ENCODE data around the gene CCDC122.

CCDC122 gene

DNA sequence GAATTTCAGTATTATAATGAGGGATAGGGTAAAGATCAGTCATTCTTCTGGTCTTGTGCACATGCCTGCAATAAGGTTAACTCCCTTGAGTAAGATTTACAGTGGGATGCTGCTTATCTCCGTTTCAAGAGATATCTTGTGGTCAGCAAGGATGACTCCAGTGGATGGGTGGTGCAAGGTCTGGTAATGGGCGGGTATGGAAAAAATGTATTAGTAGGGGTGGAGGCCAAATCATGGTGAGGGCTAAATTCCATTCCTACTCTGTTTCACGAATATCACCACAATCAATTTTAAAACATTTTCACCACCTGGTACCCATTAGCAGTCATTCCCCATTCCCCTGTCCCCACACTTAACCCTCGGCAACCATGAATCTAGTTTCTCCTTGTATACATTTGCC is 40.6 kb downstream of the CCDC122 start:
- TF ChIP-seq TAF1 (IDR thresholded peaks at IDR 0.05; ENCODE audit: low read depth) (no peak), YY1 (IDR thresholded peaks at IDR 0.05; ENCODE audit: low read depth) (no peak), ZBTB7A (IDR thresholded peaks at IDR 0.05; ENCODE audit: low read depth) (no peak), CEBPB (IDR thresholded peaks at IDR 0.05) (no peak), EGR1 (IDR thresholded peaks at IDR 0.05) (no peak), REST (IDR thresholded peaks at IDR 0.05; ENCODE audit: low read depth) (no peak), NFIC (IDR thresholded peaks at IDR 0.05) (no peak)

DNA sequence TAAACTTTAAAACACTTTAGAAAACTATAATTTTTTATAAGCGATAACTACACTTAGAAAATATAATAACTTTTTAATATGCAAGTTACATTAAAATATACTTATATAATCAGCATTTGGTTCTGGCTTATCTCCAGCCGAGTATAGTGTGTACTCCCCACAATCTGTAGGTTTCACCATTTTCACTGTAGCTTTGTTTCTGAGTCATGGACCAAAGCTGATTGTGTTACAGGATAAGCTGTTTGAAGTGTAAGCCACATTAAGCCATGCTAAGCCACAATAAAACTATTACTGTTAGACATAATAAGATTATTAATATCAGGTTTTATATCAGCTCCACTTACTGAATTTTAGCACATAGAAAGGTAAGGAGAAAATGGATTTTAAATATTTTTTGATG is 43.8 kb downstream of the CCDC122 start:
- TF ChIP-seq, protein P1, sequence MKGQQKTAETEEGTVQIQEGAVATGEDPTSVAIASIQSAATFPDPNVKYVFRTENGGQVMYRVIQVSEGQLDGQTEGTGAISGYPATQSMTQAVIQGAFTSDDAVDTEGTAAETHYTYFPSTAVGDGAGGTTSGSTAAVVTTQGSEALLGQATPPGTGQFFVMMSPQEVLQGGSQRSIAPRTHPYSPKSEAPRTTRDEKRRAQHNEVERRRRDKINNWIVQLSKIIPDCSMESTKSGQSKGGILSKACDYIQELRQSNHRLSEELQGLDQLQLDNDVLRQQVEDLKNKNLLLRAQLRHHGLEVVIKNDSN (IDR thresholded peaks at IDR 0.05) = no peak
- TF ChIP-seq YY1 (IDR thresholded peaks at IDR 0.05; ENCODE audit: low read depth) (no peak), TEAD4 (IDR thresholded peaks at IDR 0.05) (no peak), REST (IDR thresholded peaks at IDR 0.05; ENCODE audit: low read depth) (no peak), ZBTB7A (IDR thresholded peaks at IDR 0.05; ENCODE audit: low read depth) (no peak), TCF12 (IDR thresholded peaks at IDR 0.05; ENCODE audit: low read depth) (no peak), CREB1 (IDR thresholded peaks at IDR 0.05; ENCODE audit: low read depth) (no peak), RAD21 (IDR thresholded peaks at IDR 0.05; ENCODE audit: low read depth) (no peak), TAF1 (IDR thresholded peaks at IDR 0.05; ENCODE audit: low read depth) (no peak), CEBPB (IDR thresholded peaks at IDR 0.05) (no peak), FOXM1 (IDR thresholded peaks at IDR 0.05; ENCODE audit: borderline replicate concordance, low read depth) (no peak), EP300 (IDR thresholded peaks at IDR 0.05; ENCODE audit: borderline replicate concordance) (no peak), EGR1 (IDR thresholded peaks at IDR 0.05) (no peak), NFIC (IDR thresholded peaks at IDR 0.05) (no peak)
- TF ChIP-seq, protein P2, sequence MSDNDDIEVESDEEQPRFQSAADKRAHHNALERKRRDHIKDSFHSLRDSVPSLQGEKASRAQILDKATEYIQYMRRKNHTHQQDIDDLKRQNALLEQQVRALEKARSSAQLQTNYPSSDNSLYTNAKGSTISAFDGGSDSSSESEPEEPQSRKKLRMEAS (IDR thresholded peaks at IDR 0.05) = no peak

DNA sequence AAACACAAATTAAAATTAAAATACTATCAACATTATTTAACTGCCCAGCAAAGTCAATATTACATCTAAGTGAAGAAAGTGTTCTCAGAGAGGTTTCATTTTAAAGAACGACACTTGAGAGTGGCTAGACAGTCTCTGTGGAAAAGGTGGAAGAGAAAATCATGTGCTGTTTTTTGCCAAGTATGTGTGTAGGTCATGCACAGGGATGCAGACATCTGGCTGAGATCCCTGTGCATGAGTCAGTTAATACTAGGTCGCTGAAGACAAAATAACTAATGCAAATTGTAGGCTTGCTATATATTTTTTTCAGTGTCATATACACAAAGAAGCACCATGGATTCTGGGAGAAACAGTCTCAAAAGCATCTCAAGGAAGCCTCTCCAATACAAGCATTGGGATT is 48.5 kb downstream of the CCDC122 start:
- TF ChIP-seq FOXM1 (IDR thresholded peaks at IDR 0.05; ENCODE audit: borderline replicate concordance, low read depth) (no peak), RAD21 (IDR thresholded peaks at IDR 0.05; ENCODE audit: low read depth) (no peak), EP300 (IDR thresholded peaks at IDR 0.05; ENCODE audit: borderline replicate concordance) (no peak), EGR1 (IDR thresholded peaks at IDR 0.05) (no peak), TEAD4 (IDR thresholded peaks at IDR 0.05) (no peak), NFIC (IDR thresholded peaks at IDR 0.05) (no peak), TAF1 (IDR thresholded peaks at IDR 0.05; ENCODE audit: low read depth) (no peak), REST (IDR thresholded peaks at IDR 0.05; ENCODE audit: low read depth) (no peak), YY1 (IDR thresholded peaks at IDR 0.05; ENCODE audit: low read depth) (no peak), ZBTB7A (IDR thresholded peaks at IDR 0.05; ENCODE audit: low read depth) (no peak), CREB1 (IDR thresholded peaks at IDR 0.05; ENCODE audit: low read depth) (no peak), TCF12 (IDR thresholded peaks at IDR 0.05; ENCODE audit: low read depth) (no peak), CEBPB (IDR thresholded peaks at IDR 0.05) (no peak)
- TF ChIP-seq, protein P2 (IDR thresholded peaks at IDR 0.05) = no peak
- TF ChIP-seq, protein P1 (IDR thresholded peaks at IDR 0.05) = no peak

DNA sequence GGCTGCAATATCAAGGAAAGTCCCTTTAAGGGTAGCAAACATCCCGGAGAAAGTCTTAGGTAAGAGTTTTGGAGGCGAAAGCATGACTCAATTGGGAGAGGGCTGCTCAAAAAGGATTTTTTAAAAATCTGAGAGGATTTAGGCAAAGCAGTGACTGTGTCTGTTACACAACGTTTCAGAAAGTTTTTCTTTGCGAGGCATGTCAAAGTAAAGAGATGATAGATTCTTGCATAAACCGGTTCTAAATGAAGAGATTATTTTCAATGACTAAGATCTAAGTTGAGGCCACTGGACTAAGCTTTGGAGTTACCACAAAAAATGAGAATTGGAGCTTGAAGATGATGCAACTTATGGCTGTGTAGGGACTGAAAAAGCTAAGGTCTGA is 49.1 kb downstream of the CCDC122 start:
- TF ChIP-seq EP300 (IDR thresholded peaks at IDR 0.05; ENCODE audit: borderline replicate concordance) (no peak), TEAD4 (IDR thresholded peaks at IDR 0.05) (no peak)
- TF ChIP-seq, protein P2 (IDR thresholded peaks at IDR 0.05) = no peak

DNA sequence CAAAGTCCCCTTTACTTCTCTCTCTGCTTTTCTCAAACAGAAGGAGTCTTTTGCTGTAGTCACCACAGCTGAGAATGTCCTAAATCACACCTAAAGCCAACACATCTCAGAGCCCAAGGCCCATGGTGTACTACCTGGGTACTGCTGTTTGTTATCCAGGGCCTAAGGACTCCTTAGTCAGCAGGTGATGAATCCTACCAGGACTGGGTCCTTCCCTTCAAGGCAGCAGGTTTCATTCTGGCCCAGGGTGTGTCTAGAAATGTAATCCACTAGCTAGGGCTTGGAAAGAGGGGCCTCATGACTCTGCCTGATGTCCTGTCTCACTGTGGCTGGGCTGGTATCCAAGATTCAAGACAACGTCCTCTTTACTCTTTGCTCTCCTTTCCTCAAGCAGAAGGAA is 56.6 kb downstream of the CCDC122 start:
- TF ChIP-seq, protein P1 (IDR thresholded peaks at IDR 0.05) = no peak
- TF ChIP-seq REST (IDR thresholded peaks at IDR 0.05; ENCODE audit: low read depth) (no peak), TCF12 (IDR thresholded peaks at IDR 0.05; ENCODE audit: low read depth) (no peak), EP300 (IDR thresholded peaks at IDR 0.05; ENCODE audit: borderline replicate concordance) (no peak), EGR1 (IDR thresholded peaks at IDR 0.05) (no peak), YY1 (IDR thresholded peaks at IDR 0.05; ENCODE audit: low read depth) (no peak), RAD21 (IDR thresholded peaks at IDR 0.05; ENCODE audit: low read depth) (no peak), CREB1 (IDR thresholded peaks at IDR 0.05; ENCODE audit: low read depth) (no peak), TEAD4 (IDR thresholded peaks at IDR 0.05) (no peak), TAF1 (IDR thresholded peaks at IDR 0.05; ENCODE audit: low read depth) (no peak), ZBTB7A (IDR thresholded peaks at IDR 0.05; ENCODE audit: low read depth) (no peak), FOXM1 (IDR thresholded peaks at IDR 0.05; ENCODE audit: borderline replicate concordance, low read depth) (no peak), NFIC (IDR thresholded peaks at IDR 0.05) (no peak), CEBPB (IDR thresholded peaks at IDR 0.05) (no peak)
- TF ChIP-seq, protein P2 (IDR thresholded peaks at IDR 0.05) = no peak
